HepG2 (cell line): ENCODE results near the gene MICALL2. TPM values are rescaled to one million over a fixed set of nuclear protein-coding genes. Genes with fewer than 3 reads are reported as not detected.

Source experiments
- CERS6 ChIP-seq: sonication (generic); formaldehyde crosslinking; IDR thresholded peaks from 2 replicates; pipeline ENCODE4 v1.5.0; 2020; ENCODE audit warnings: missing genetic modification reagents
- FOSL2 ChIP-seq: sonication (generic); formaldehyde crosslinking; IDR thresholded peaks from 2 replicates; pipeline ENCODE4 v1.4.0; 2020; ENCODE audit warnings: missing genetic modification reagents
- HES4 ChIP-seq: sonication (generic); formaldehyde crosslinking; IDR thresholded peaks from 2 replicates; pipeline ENCODE4 v1.9.0; 2021; ENCODE audit warnings: mild to moderate bottlenecking, missing genetic modification reagents, borderline replicate concordance
- HMG20A ChIP-seq: IDR thresholded peaks from 2 replicates; pipeline ENCODE4 v1.6.1; 2016; ENCODE audit warnings: borderline replicate concordance
- IRF2 ChIP-seq: IDR thresholded peaks from 2 replicates; pipeline ENCODE4 v1.6.1; 2018; ENCODE audit warnings: missing genetic modification reagents, missing compliant biosample characterization
- JDP2 ChIP-seq: sonication (generic); formaldehyde crosslinking; IDR thresholded peaks from 2 replicates; pipeline ENCODE4 v1.8.1; 2022; ENCODE audit warnings: missing genetic modification reagents, borderline replicate concordance
- LCORL ChIP-seq, 2 experiments: fragments of 450-650 bp in 1 of 2; sonication (generic) in 1 of 2; formaldehyde crosslinking in 1 of 2; IDR thresholded peaks; 2 replicates each; pipeline versions ENCODE4 v1.5.0 to v1.6.1; 2017 to 2020; ENCODE audit warnings: antibody characterized with exemption in 1 of 2, missing genetic modification reagents in 1 of 2
- MED13 ChIP-seq: sonication (generic); formaldehyde crosslinking; IDR thresholded peaks from 2 replicates; pipeline ENCODE4 v1.5.0; 2020; ENCODE audit warnings: missing genetic modification reagents
- NKX3-1 ChIP-seq: sonication (generic); formaldehyde crosslinking; IDR thresholded peaks from 2 replicates; pipeline ENCODE4 v1.5.0; 2020; ENCODE audit warnings: missing genetic modification reagents
- RAD21 ChIP-seq: fragments of 450-650 bp; formaldehyde crosslinking; IDR thresholded peaks from 2 replicates; pipeline ENCODE4 v1.5.0; 2020; ENCODE audit warnings: mild to moderate bottlenecking
- TBP ChIP-seq: sonication (generic); formaldehyde crosslinking; IDR thresholded peaks from 2 replicates; pipeline ENCODE4 v1.5.0; 2020; ENCODE audit warnings: missing genetic modification reagents
- ZBTB8A ChIP-seq: sonication (generic); formaldehyde crosslinking; IDR thresholded peaks from 2 replicates; pipeline ENCODE4 v1.4.0; 2020; ENCODE audit warnings: mild to moderate bottlenecking, low read depth, missing genetic modification reagents, borderline replicate concordance
- ZC3H4 ChIP-seq: sonication (generic); formaldehyde crosslinking; IDR thresholded peaks from 2 replicates; pipeline ENCODE4 v1.4.0; 2020; ENCODE audit warnings: missing genetic modification reagents, borderline replicate concordance
- ZFP1 ChIP-seq: IDR thresholded peaks from 2 replicates; pipeline ENCODE4 v1.6.1; 2016
- ZKSCAN8 ChIP-seq: IDR thresholded peaks from 2 replicates; pipeline ENCODE4 v1.6.1; 2016; ENCODE audit warnings: borderline replicate concordance, missing genetic modification reagents, missing compliant biosample characterization
- ZMYM3 ChIP-seq: sonication (generic); formaldehyde crosslinking; IDR thresholded peaks from 2 replicates; pipeline ENCODE4 v1.5.1; 2020; ENCODE audit warnings: mild to moderate bottlenecking, missing genetic modification reagents
- ZNF180 ChIP-seq: sonication (generic); formaldehyde crosslinking; IDR thresholded peaks from 2 replicates; pipeline ENCODE4 v1.4.0; 2020; ENCODE audit warnings: low read depth, missing genetic modification reagents, borderline replicate concordance
- ZNF292 ChIP-seq: sonication (generic); formaldehyde crosslinking; IDR thresholded peaks from 2 replicates; pipeline ENCODE4 v1.8.1; 2022; ENCODE audit warnings: mild to moderate bottlenecking, low read depth, missing genetic modification reagents, borderline replicate concordance
- ZNF383 ChIP-seq: sonication (generic); formaldehyde crosslinking; IDR thresholded peaks from 2 replicates; pipeline ENCODE4 v1.4.0; 2020; ENCODE audit warnings: missing genetic modification reagents, mild to moderate bottlenecking, borderline replicate concordance
- ZNF501 ChIP-seq: sonication (generic); formaldehyde crosslinking; IDR thresholded peaks from 2 replicates; pipeline ENCODE4 v1.5.1; 2020; ENCODE audit warnings: mild to moderate bottlenecking, moderate library complexity, missing genetic modification reagents
- ZNF543 ChIP-seq: sonication (generic); formaldehyde crosslinking; IDR thresholded peaks from 2 replicates; pipeline ENCODE4 v1.4.0; 2020; ENCODE audit warnings: mild to moderate bottlenecking, missing genetic modification reagents
- ZUFSP ChIP-seq: sonication (generic); formaldehyde crosslinking; IDR thresholded peaks from 2 replicates; pipeline ENCODE4 v1.9.0; 2021; ENCODE audit warnings: missing genetic modification reagents, mild to moderate bottlenecking, borderline replicate concordance
- polyA plus RNA-seq, 8 experiments: library from polyadenylated mRNA; depleted of rRNA in 3 of 8; stranded (reverse) in 7 of 8; unstranded in 1 of 8; fragments of >200 nt; fragmentation: Illumina TruSeq in 4 of 8; extraction: Trizol in 4 of 8; gene quantifications; 2 replicates each; pipeline versions ENCODE4 v1.2.1 to v1.2.3, GENCODE V29; 2011 to 2016; ENCODE audit warnings: low read depth in 4 of 8, missing spikeins in 1 of 8, mixed read lengths in 1 of 8; ENCODE audit not compliant: insufficient read depth in 1 of 8
- total RNA-seq, 5 experiments: library from RNA; depleted of rRNA; stranded (reverse); fragments of >200 nt; fragmentation: Illumina TruSeq; extraction: Trizol; gene quantifications; 2 replicates each; pipeline ENCODE4 v1.2.3, GENCODE V29; 2016; ENCODE audit warnings: low read depth in 1 of 5
- TF ChIP-seq, protein P1 (sequence below): sonication (generic); formaldehyde crosslinking; IDR thresholded peaks from 2 replicates; pipeline ENCODE4; 2020; ENCODE audit warnings: missing genetic modification reagents, mild to moderate bottlenecking, borderline replicate concordance
- TF ChIP-seq, protein P2 (sequence below): sonication (generic); formaldehyde crosslinking; IDR thresholded peaks from 2 replicates; pipeline ENCODE4 v1.4.0; 2020; ENCODE audit warnings: missing genetic modification reagents, mild to moderate bottlenecking, borderline replicate concordance

MICALL2 gene
- total and polyA plus RNA-seq, 2 of the 13 experiments (the other 11 are each of a cell fraction or from before 2014, with no cell fraction given) = 5.8 to 12.4 TPM

GRCh38 chr7:1466524-1467271, 7.4 kb upstream of the MICALL2 start (continued):
- TF ChIP-seq ZNF501 (CRISPR knock-in tag) (peak; percentile 22; the same call in 1 of the 2 replicates), LCORL (IDR thresholded peaks at IDR 0.05) (no peak), LCORL (CRISPR knock-in tag; IDR thresholded peaks at IDR 0.05) (peak; percentile 94), ZC3H4 (no peak), TBP (CRISPR knock-in tag) (no peak), FOSL2 (CRISPR knock-in tag) (peak; percentile 47), CERS6 (no peak), ZFP1 (0 out of 2 replicates have a peak, but pooled peaks have one; percentile 70), ZUFSP (no peak), ZKSCAN8 (CRISPR knock-in tag) (peak; percentile 61), RAD21 (no peak), MED13 (CRISPR knock-in tag) (peak; percentile 35; the same call in 1 of the 2 replicates), ZNF383 (no peak), ZMYM3 (CRISPR knock-in tag) (no peak), NKX3-1 (CRISPR knock-in tag) (no peak), ZNF180 (CRISPR knock-in tag) (no peak), JDP2 (no peak), ZNF543 (CRISPR knock-in tag) (no peak), IRF2 (CRISPR knock-in tag) (peak; percentile 83), HMG20A (no peak; the same call in 1 of the 2 replicates), ZNF292 (CRISPR knock-in tag) (peak; percentile 49; the same call in 1 of the 2 replicates), HES4 (CRISPR knock-in tag) (no peak), ZBTB8A (CRISPR knock-in tag) (no peak)
- TF ChIP-seq, protein P1, sequence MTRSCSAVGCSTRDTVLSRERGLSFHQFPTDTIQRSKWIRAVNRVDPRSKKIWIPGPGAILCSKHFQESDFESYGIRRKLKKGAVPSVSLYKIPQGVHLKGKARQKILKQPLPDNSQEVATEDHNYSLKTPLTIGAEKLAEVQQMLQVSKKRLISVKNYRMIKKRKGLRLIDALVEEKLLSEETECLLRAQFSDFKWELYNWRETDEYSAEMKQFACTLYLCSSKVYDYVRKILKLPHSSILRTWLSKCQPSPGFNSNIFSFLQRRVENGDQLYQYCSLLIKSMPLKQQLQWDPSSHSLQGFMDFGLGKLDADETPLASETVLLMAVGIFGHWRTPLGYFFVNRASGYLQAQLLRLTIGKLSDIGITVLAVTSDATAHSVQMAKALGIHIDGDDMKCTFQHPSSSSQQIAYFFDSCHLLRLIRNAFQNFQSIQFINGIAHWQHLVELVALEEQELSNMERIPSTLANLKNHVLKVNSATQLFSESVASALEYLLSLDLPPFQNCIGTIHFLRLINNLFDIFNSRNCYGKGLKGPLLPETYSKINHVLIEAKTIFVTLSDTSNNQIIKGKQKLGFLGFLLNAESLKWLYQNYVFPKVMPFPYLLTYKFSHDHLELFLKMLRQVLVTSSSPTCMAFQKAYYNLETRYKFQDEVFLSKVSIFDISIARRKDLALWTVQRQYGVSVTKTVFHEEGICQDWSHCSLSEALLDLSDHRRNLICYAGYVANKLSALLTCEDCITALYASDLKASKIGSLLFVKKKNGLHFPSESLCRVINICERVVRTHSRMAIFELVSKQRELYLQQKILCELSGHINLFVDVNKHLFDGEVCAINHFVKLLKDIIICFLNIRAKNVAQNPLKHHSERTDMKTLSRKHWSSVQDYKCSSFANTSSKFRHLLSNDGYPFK = peak; percentile 33; the same call in 1 of the 2 replicates
- TF ChIP-seq, protein P2, sequence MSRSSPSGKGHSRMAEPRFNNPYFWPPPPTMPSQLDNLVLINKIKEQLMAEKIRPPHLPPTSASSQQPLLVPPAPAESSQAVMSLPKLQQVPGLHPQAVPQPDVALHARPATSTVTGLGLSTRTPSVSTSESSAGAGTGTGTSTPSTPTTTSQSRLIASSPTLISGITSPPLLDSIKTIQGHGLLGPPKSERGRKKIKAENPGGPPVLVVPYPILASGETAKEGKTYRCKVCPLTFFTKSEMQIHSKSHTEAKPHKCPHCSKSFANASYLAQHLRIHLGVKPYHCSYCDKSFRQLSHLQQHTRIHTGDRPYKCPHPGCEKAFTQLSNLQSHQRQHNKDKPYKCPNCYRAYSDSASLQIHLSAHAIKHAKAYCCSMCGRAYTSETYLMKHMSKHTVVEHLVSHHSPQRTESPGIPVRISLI (CRISPR knock-in tag) = no peak
